Mesodermal cell (in vitro differentiated cells): ENCODE data around the gene AP2B1.
"Not testable (repeated sequence)": the region's sequence is repeated elsewhere in the genome, so short reads cannot be mapped to it uniquely, and the experiment has no call there.

ENCODE experiments used
- H3K27ac ChIP-seq: 2 replicates; pipeline ENCODE4 v1.7.0; 2013; ENCODE audit warnings: mild to moderate bottlenecking, low read depth, low read length, moderate library complexity; ENCODE audit not compliant: severe bottlenecking
- H3K36me3 ChIP-seq: 2 replicates; pipeline ENCODE4 v1.7.1; 2013; ENCODE audit warnings: mild to moderate bottlenecking, low read length, moderate library complexity; ENCODE audit not compliant: control insufficient read depth, insufficient read depth
- H3K4me1 ChIP-seq: one replicate; pipeline ENCODE4 v1.7.1; 2013; ENCODE audit warnings: mild to moderate bottlenecking, low read length; ENCODE audit not compliant: insufficient read depth, control insufficient read depth, poor library complexity, severe bottlenecking
- H3K4me3 ChIP-seq: 2 replicates; pipeline ENCODE4 v1.7.0; 2013; ENCODE audit warnings: low read length, control low read depth, mild to moderate bottlenecking; ENCODE audit not compliant: insufficient read depth, poor library complexity, severe bottlenecking; ENCODE audit errors: extremely low read depth
- H3K9me3 ChIP-seq: 2 replicates; pipeline ENCODE4 v1.7.1; 2013; ENCODE audit warnings: mild to moderate bottlenecking, low read length, moderate library complexity; ENCODE audit not compliant: control insufficient read depth
- WGBS, 2 experiments: methylation state at CpG; one replicate each; pipeline ENCODE4 v1.1.5; 2013; ENCODE audit warnings: missing lambda C conversion rate in 2 of 2; ENCODE audit not compliant: insufficient coverage in 2 of 2; 5-methylcytosine and 5-hydroxymethylcytosine counted together

The AP2B1 gene

GRCh38 chr17:35695613-35696012 is 108.5 kb downstream of the AP2B1 start:
- 80% methylated on average over 1 of the region's 2 CpGs for WGBS, 2 experiments
- Histone ChIP-seq H3K9me3 (no peaks in the 10 kb centered on the region), H3K27ac (peak overlapping the region; percentile 25), H3K4me3 (no peak overlapping the region), H3K4me1 (peaks cover 18% of the 10 kb centered on the region), H3K36me3 (peaks cover 72% of the 10 kb centered on the region)

GRCh38 chr17:35698800-35699199 is 111.7 kb downstream of the AP2B1 start:
- no peaks in the 10 kb centered on the region for H3K9me3 ChIP-seq
- peaks cover 75% of the 10 kb centered on the region for H3K36me3 ChIP-seq
- WGBS, 2 experiments: no CpG with 5 or more reads among the region's 2 CpGs
- H3K4me3 ChIP-seq: no peak overlapping the region
- H3K27ac ChIP-seq: no peak overlapping the region
- H3K4me1 ChIP-seq: peaks cover 18% of the 10 kb centered on the region

GRCh38 chr17:35700150-35700549 is 113.0 kb downstream of the AP2B1 start:
- Histone ChIP-seq H3K27ac (no peak overlapping the region), H3K36me3 (peaks cover 64% of the 10 kb centered on the region), H3K4me3 (no peak overlapping the region), H3K4me1 (peaks cover 13% of the 10 kb centered on the region), H3K9me3 (no peaks in the 10 kb centered on the region)
- 90 to 100% methylated on average over 2 of the region's 6 CpGs for WGBS, 2 experiments

- 94% methylated on average over 2 of the region's 5 CpGs; no CpG with 5 or more reads in 1 of the 2 experiments for WGBS, 2 experiments
- Histone ChIP-seq H3K36me3 (peaks cover 60% of the 10 kb centered on the region), H3K4me3 (no peak overlapping the region), H3K4me1 (no peaks in the 10 kb centered on the region), H3K9me3 (no peaks in the 10 kb centered on the region), H3K27ac (no peak overlapping the region)
Measured at GRCh38 chr17:35701491-35701890, 114.4 kb downstream of the AP2B1 start.

GRCh38 chr17:35703308-35703707 is 116.2 kb downstream of the AP2B1 start:
- 100% methylated on average over 1 of the region's 2 CpGs for WGBS, 2 experiments
- not testable (repeated sequence) for H3K9me3 ChIP-seq, H3K4me1 ChIP-seq, H3K4me3 ChIP-seq, H3K27ac ChIP-seq
- H3K36me3 ChIP-seq: peaks cover 51% of the 10 kb centered on the region

GRCh38 chr17:35705230-35705629 is 118.1 kb downstream of the AP2B1 start:
- H3K27ac ChIP-seq: no peak overlapping the region
- H3K9me3 ChIP-seq: no peaks in the 10 kb centered on the region
- H3K36me3 ChIP-seq: peaks cover 48% of the 10 kb centered on the region
- WGBS, 2 experiments: no CpG with 5 or more reads among the region's 1 CpG
- peaks cover 5% of the 10 kb centered on the region for H3K4me1 ChIP-seq
- H3K4me3 ChIP-seq: no peak overlapping the region

GRCh38 chr17:35705705-35706104 is 118.6 kb downstream of the AP2B1 start:
- peaks cover 48% of the 10 kb centered on the region for H3K36me3 ChIP-seq
- 50 to 75% methylated on average over 2 to 4 of the region's 5 CpGs for WGBS, 2 experiments
- no peak overlapping the region for H3K27ac ChIP-seq
- no peaks in the 10 kb centered on the region for H3K9me3 ChIP-seq
- no peak overlapping the region for H3K4me3 ChIP-seq
- H3K4me1 ChIP-seq: peaks cover 5% of the 10 kb centered on the region

- 71 to 92% methylated on average over 2 of the region's 3 CpGs for WGBS, 2 experiments
- H3K9me3 ChIP-seq: no peaks in the 10 kb centered on the region
- peaks cover 40% of the 10 kb centered on the region for H3K36me3 ChIP-seq
- H3K4me1 ChIP-seq: peaks cover 19% of the 10 kb centered on the region
- H3K27ac ChIP-seq: no peak overlapping the region
- no peak overlapping the region for H3K4me3 ChIP-seq
Measured at GRCh38 chr17:35708149-35708548, 121.0 kb downstream of the AP2B1 start.

GRCh38 chr17:35708951-35709350 is 121.8 kb downstream of the AP2B1 start:
- Histone ChIP-seq H3K4me3 (no peak overlapping the region), H3K27ac (no peak overlapping the region), H3K4me1 (peaks cover 24% of the 10 kb centered on the region), H3K36me3 (peaks cover 41% of the 10 kb centered on the region), H3K9me3 (no peaks in the 10 kb centered on the region)
- 100% methylated on average over 1 to 3 of the region's 3 CpGs for WGBS, 2 experiments

GRCh38 chr17:35709874-35710273 is 122.8 kb downstream of the AP2B1 start:
- 100% methylated on average over 1 to 2 of the region's 3 CpGs for WGBS, 2 experiments
- Histone ChIP-seq H3K27ac (no peak overlapping the region), H3K4me3 (no peak overlapping the region), H3K4me1 (peaks cover 34% of the 10 kb centered on the region), H3K36me3 (peaks cover 50% of the 10 kb centered on the region), H3K9me3 (no peaks in the 10 kb centered on the region)

- WGBS, 2 experiments: no CpG with 5 or more reads among the region's 2 CpGs
- H3K9me3 ChIP-seq: no peaks in the 10 kb centered on the region
- peaks cover 42% of the 10 kb centered on the region for H3K4me1 ChIP-seq
- peaks cover 56% of the 10 kb centered on the region for H3K36me3 ChIP-seq
- H3K27ac ChIP-seq: no peak overlapping the region
- no peak overlapping the region for H3K4me3 ChIP-seq
Measured at GRCh38 chr17:35710950-35711349, 123.8 kb downstream of the AP2B1 start.
